ENCODE measurements around the gene PODNL1. TPM values are rescaled to one million over a fixed set of nuclear protein-coding genes. Genes with fewer than 3 reads are reported as not detected.

Gene PODNL1
- 0.47 and 0.49 TPM in 2 replicates for polyA plus RNA-seq (2013)

DNA sequence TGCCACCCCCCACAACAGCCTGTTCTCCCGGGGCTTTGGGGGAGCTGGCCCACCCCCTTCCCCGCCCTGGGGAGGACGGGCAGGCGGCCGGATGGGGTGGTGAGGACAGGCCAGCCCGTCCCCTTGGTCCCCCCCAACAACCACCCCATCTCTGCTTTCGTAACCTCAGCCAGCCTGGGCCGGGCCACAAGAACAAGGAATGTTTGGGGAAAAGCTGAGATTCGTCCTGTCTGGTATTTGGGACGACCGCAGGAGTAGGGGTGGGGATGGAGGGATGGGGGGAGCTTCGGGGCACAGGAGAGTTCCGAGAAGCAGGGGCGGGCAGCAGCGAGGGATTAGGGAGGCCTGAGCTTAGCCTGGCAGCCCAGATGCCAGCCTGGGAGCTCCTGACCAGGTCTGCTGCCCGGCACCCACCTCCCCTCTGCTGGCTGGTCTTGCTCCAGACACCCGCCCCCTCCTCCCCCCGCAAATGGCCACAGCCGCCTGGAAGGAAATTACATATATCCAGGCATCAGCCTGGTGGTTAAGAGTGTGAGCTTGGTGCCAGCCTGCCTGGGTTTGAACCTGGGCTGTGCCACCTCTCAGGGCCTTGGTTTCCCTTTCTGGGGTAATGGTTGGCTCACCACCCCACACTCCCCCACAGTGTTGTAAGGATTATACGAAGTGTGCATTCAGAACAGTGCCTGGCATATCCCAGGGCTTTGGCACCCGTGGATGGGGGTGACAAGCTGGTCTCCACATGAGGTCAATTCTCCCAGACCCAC lies at the start of gene PODNL1:
TSS of gene PODNL1 (minus strand) at position 117 of the 764 bp plus-strand sequence. CDS start 236 bp downstream, outside the sequence.
- Histone ChIP-seq H3K4me3 (ENCODE audit: low read depth, low read length) (no peak within 1 kb of the TSS), H2BK5ac (ENCODE audit: low read depth, low read length, poor library complexity) (no peak within 1 kb of the TSS), H3K18ac (ENCODE audit: low read length) (no peak within 1 kb of the TSS), H3K14ac (ENCODE audit: low read length) (no peak within 1 kb of the TSS), H3K79me2 (ENCODE audit: control insufficient read depth, insufficient read depth, low read length, poor library complexity) (no peaks in the 10 kb centered on the region), H3K23ac (ENCODE audit: low read length) (no peak within 1 kb of the TSS), H3K27ac (ENCODE audit: low read depth, low read length) (no peak within 1 kb of the TSS), H3K9ac (ENCODE audit: low read length) (no peak within 1 kb of the TSS), H4K12ac (ENCODE audit: low read depth, low read length) (no peak within 1 kb of the TSS), H3K79me1 (ENCODE audit: low read length) (no peaks in the 10 kb centered on the region), H2AFZ (ENCODE audit: insufficient read depth, low read length, poor library complexity) (no peak within 1 kb of the TSS), H3K36me3 (ENCODE audit: control insufficient read depth in 1 of 2, insufficient read depth in 2 of 2, low read length in 2 of 2) (no peaks in the 10 kb centered on the region), H3K27me3 (ENCODE audit: insufficient read depth, low read length) (no peaks in the 10 kb centered on the region), H4K91ac (ENCODE audit: low read depth, low read length) (no peak within 1 kb of the TSS), H3K4me2 (ENCODE audit: low read length) (no peak within 1 kb of the TSS), H2BK12ac (ENCODE audit: low read length) (no peak within 1 kb of the TSS), H3K4me1 (ENCODE audit: control insufficient read depth in 1 of 2, insufficient read depth in 2 of 2, low read length in 2 of 2) (no peaks in the 10 kb centered on the region), H4K8ac (ENCODE audit: low read depth, low read length) (no peak within 1 kb of the TSS), H3K9me3 (ENCODE audit: insufficient read depth, low read depth, low read length) (peaks cover 7% of the 10 kb centered on the region), H2BK120ac (ENCODE audit: insufficient read depth, low read length, poor library complexity) (no peak within 1 kb of the TSS), H2AK5ac (ENCODE audit: low read length) (no peak within 1 kb of the TSS), H3K4ac (ENCODE audit: low read depth, low read length) (no peak within 1 kb of the TSS)
- no CpG with 5 or more reads among the region's 21 CpGs for WGBS (ENCODE audit: extremely low coverage, insufficient coverage, insufficient read length)
- DNase-seq: no peak

GRCh38 chr19:13987101-13987890 lies 49.1 kb upstream of the PODNL1 start:
- Histone ChIP-seq H2BK12ac (ENCODE audit: low read length) (peak overlapping the region; percentile 28), H4K12ac (ENCODE audit: low read depth, low read length) (no peak overlapping the region), H4K91ac (ENCODE audit: low read depth, low read length) (no peak overlapping the region), H3K27ac (ENCODE audit: low read depth, low read length) (no peak overlapping the region), H3K4me3 (ENCODE audit: low read depth, low read length) (no peak overlapping the region), H3K4ac (ENCODE audit: low read depth, low read length) (no peak overlapping the region), H3K79me1 (ENCODE audit: low read length) (peaks cover 2% of the 10 kb centered on the region), H2BK120ac (ENCODE audit: insufficient read depth, low read length, poor library complexity) (no peak overlapping the region), H3K36me3 (ENCODE audit: control insufficient read depth in 1 of 2, insufficient read depth in 2 of 2, low read length in 2 of 2) (peaks cover 20 to 25% of the 10 kb centered on the region in 2 experiments), H2AK5ac (ENCODE audit: low read length) (peak overlapping the region; percentile 13), H3K4me1 (ENCODE audit: control insufficient read depth in 1 of 2, insufficient read depth in 2 of 2, low read length in 2 of 2) (peaks cover 16 to 18% of the 10 kb centered on the region in 2 experiments), H3K14ac (ENCODE audit: low read length) (no peak overlapping the region), H3K79me2 (ENCODE audit: control insufficient read depth, insufficient read depth, low read length, poor library complexity) (no peaks in the 10 kb centered on the region), H3K23ac (ENCODE audit: low read length) (no peak overlapping the region), H4K8ac (ENCODE audit: low read depth, low read length) (no peak overlapping the region), H3K27me3 (ENCODE audit: insufficient read depth, low read length) (no peaks in the 10 kb centered on the region), H2AFZ (ENCODE audit: insufficient read depth, low read length, poor library complexity) (peak overlapping the region; percentile 1), H3K9me3 (ENCODE audit: insufficient read depth, low read depth, low read length) (no peaks in the 10 kb centered on the region), H3K9ac (ENCODE audit: low read length) (no peak overlapping the region), H3K4me2 (ENCODE audit: low read length) (no peak overlapping the region), H2BK5ac (ENCODE audit: low read depth, low read length, poor library complexity) (no peak overlapping the region), H3K18ac (ENCODE audit: low read length) (no peak overlapping the region)
- no peak for DNase-seq
- WGBS (ENCODE audit: extremely low coverage, insufficient coverage, insufficient read length): no CpG with 5 or more reads among the region's 17 CpGs

DNA sequence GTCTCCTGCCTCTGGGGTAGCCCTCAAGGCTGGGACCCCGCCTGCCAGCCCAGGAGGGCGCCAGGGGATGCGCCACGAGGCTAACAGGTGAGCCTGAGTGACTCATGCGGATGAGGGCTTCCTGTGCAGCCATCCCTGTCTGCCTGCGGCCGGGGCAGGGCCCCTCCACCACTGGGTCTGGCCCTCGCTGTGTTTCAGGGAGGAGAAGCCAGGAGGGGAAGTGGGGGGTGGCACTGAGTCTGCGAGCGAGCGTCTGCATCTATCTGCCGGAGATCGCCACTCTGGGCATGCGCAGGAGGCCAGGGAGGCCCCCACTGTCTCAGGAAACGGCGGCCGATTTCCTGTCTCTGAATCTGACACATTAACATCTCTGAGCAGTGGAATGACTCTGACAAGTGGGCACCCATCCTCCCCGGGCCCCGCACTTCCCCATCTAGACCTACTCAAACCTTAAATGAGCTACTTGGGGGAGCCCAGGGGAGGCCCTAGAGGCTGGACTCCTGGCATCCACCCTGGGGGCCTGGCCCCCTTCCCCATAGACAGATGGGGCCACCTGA lies 48.2 kb upstream of the PODNL1 start:
- peak overlapping the region; percentile 8 for H3K4me2 ChIP-seq (ENCODE audit: low read length)
- H2AFZ ChIP-seq (ENCODE audit: insufficient read depth, low read length, poor library complexity): no peak overlapping the region
- peak overlapping the region; percentile 54 for H4K91ac ChIP-seq (ENCODE audit: low read depth, low read length)
- H2BK12ac ChIP-seq (ENCODE audit: low read length): no peak overlapping the region
- peak overlapping the region; percentile 52 for H4K8ac ChIP-seq (ENCODE audit: low read depth, low read length)
- no peak overlapping the region for H3K18ac ChIP-seq (ENCODE audit: low read length)
- peak overlapping the region; percentile 10 for H3K27ac ChIP-seq (ENCODE audit: low read depth, low read length)
- H2AK5ac ChIP-seq (ENCODE audit: low read length): no peak overlapping the region
- H3K4me3 ChIP-seq (ENCODE audit: low read depth, low read length): no peak overlapping the region
- H3K23ac ChIP-seq (ENCODE audit: low read length): no peak overlapping the region
- no peaks in the 10 kb centered on the region for H3K79me2 ChIP-seq (ENCODE audit: control insufficient read depth, insufficient read depth, low read length, poor library complexity)
- no peak overlapping the region for H3K14ac ChIP-seq (ENCODE audit: low read length)
- H2BK5ac ChIP-seq (ENCODE audit: low read depth, low read length, poor library complexity): no peak overlapping the region
- WGBS (ENCODE audit: extremely low coverage, insufficient coverage, insufficient read length): no CpG with 5 or more reads among the region's 19 CpGs
- DNase-seq: peak; percentile 33 to 48
- peaks cover 2% of the 10 kb centered on the region for H3K79me1 ChIP-seq (ENCODE audit: low read length)
- no peak overlapping the region for H4K12ac ChIP-seq (ENCODE audit: low read depth, low read length)
- peak overlapping the region; percentile 7 for H2BK120ac ChIP-seq (ENCODE audit: insufficient read depth, low read length, poor library complexity)
- H3K9ac ChIP-seq (ENCODE audit: low read length): no peak overlapping the region
- peaks cover 18 to 24% of the 10 kb centered on the region in 2 experiments for H3K36me3 ChIP-seq (ENCODE audit: control insufficient read depth in 1 of 2, insufficient read depth in 2 of 2, low read length in 2 of 2)
- H3K27me3 ChIP-seq (ENCODE audit: insufficient read depth, low read length): no peaks in the 10 kb centered on the region
- no peaks in the 10 kb centered on the region for H3K9me3 ChIP-seq (ENCODE audit: insufficient read depth, low read depth, low read length)
- peaks cover 16 to 21% of the 10 kb centered on the region in 2 experiments for H3K4me1 ChIP-seq (ENCODE audit: control insufficient read depth in 1 of 2, insufficient read depth in 2 of 2, low read length in 2 of 2)
- no peak overlapping the region for H3K4ac ChIP-seq (ENCODE audit: low read depth, low read length)

- no peak overlapping the region for H2AFZ ChIP-seq (ENCODE audit: insufficient read depth, low read length, poor library complexity)
- H3K36me3 ChIP-seq (ENCODE audit: control insufficient read depth in 1 of 2, insufficient read depth in 2 of 2, low read length in 2 of 2): peaks cover 16 to 20% of the 10 kb centered on the region in 2 experiments
- H3K9me3 ChIP-seq (ENCODE audit: insufficient read depth, low read depth, low read length): peaks cover 1% of the 10 kb centered on the region
- H3K79me1 ChIP-seq (ENCODE audit: low read length): peaks cover 2% of the 10 kb centered on the region
- no peak overlapping the region for H3K4ac ChIP-seq (ENCODE audit: low read depth, low read length)
- DNase-seq: no peak
- peak overlapping the region; percentile 10 for H3K27ac ChIP-seq (ENCODE audit: low read depth, low read length)
- no peak overlapping the region for H2AK5ac ChIP-seq (ENCODE audit: low read length)
- H3K4me2 ChIP-seq (ENCODE audit: low read length): no peak overlapping the region
- H3K9ac ChIP-seq (ENCODE audit: low read length): no peak overlapping the region
- H2BK12ac ChIP-seq (ENCODE audit: low read length): no peak overlapping the region
- H3K23ac ChIP-seq (ENCODE audit: low read length): no peak overlapping the region
- no peaks in the 10 kb centered on the region for H3K79me2 ChIP-seq (ENCODE audit: control insufficient read depth, insufficient read depth, low read length, poor library complexity)
- no peak overlapping the region for H3K14ac ChIP-seq (ENCODE audit: low read length)
- peak overlapping the region; percentile 16 for H4K91ac ChIP-seq (ENCODE audit: low read depth, low read length)
- H3K4me1 ChIP-seq (ENCODE audit: control insufficient read depth in 1 of 2, insufficient read depth in 2 of 2, low read length in 2 of 2): peaks cover 16 to 24% of the 10 kb centered on the region in 2 experiments
- no peak overlapping the region for H4K8ac ChIP-seq (ENCODE audit: low read depth, low read length)
- no peak overlapping the region for H2BK5ac ChIP-seq (ENCODE audit: low read depth, low read length, poor library complexity)
- H3K18ac ChIP-seq (ENCODE audit: low read length): no peak overlapping the region
- H2BK120ac ChIP-seq (ENCODE audit: insufficient read depth, low read length, poor library complexity): no peak overlapping the region
- H4K12ac ChIP-seq (ENCODE audit: low read depth, low read length): no peak overlapping the region
- no peak overlapping the region for H3K4me3 ChIP-seq (ENCODE audit: low read depth, low read length)
- no peaks in the 10 kb centered on the region for H3K27me3 ChIP-seq (ENCODE audit: insufficient read depth, low read length)
- whole genome bisulfite sequencing (ENCODE audit: extremely low coverage, insufficient coverage, insufficient read length): no CpG with 5 or more reads among the region's 10 CpGs
These were observed 47.6 kb upstream of the PODNL1 start for GRCh38 chr19:13985771-13986347.
